GM21737 (cell line): Measurements from ENCODE around the gene DHRS12.

Experiments used
- ATAC-seq: cut with Tn5 transposase; IDR thresholded peaks from one replicate; pipeline ENCODE4 v1.9.1; 2021; ENCODE audit warnings: mild to moderate bottlenecking, moderate library complexity; ENCODE audit not compliant: unreplicated experiment

DHRS12 gene

GRCh38 chr13:51764184-51765141 is 39.5 kb downstream of the DHRS12 start:
- ATAC-seq, result peak; percentile 74

- no peak for ATAC-seq
These were observed 40.5 kb downstream of the DHRS12 start for GRCh38 chr13:51763486-51763885.

- ATAC-seq, result no peak
These were observed 42.2 kb downstream of the DHRS12 start for GRCh38 chr13:51761643-51762350.

GRCh38 chr13:51760592-51760991 is 43.4 kb downstream of the DHRS12 start:
- no peak for ATAC-seq

- ATAC-seq, result no peak
These were observed 44.7 kb downstream of the DHRS12 start for GRCh38 chr13:51759240-51759639.

GRCh38 chr13:51758691-51759090 is 45.3 kb downstream of the DHRS12 start:
- ATAC-seq, result no peak

GRCh38 chr13:51756651-51757050 is 47.3 kb downstream of the DHRS12 start:
- no peak for ATAC-seq

GRCh38 chr13:51747438-51748434 is 56.2 kb downstream of the DHRS12 start:
- no peak for ATAC-seq

- ATAC-seq, result no peak
These were observed 57.2 kb downstream of the DHRS12 start for GRCh38 chr13:51746802-51747201.

GRCh38 chr13:51745243-51745642 is 58.7 kb downstream of the DHRS12 start:
- ATAC-seq, result no peak

- no peak for ATAC-seq
These were observed 61.4 kb downstream of the DHRS12 start for GRCh38 chr13:51742611-51743010.

- ATAC-seq, result no peak
These were observed 61.9 kb downstream of the DHRS12 start for GRCh38 chr13:51742031-51742430.

GRCh38 chr13:51740698-51741097 is 63.3 kb downstream of the DHRS12 start:
- ATAC-seq, result no peak

GRCh38 chr13:51739027-51739764 is 64.8 kb downstream of the DHRS12 start:
- ATAC-seq, result no peak

GRCh38 chr13:51738226-51738905 is 65.6 kb downstream of the DHRS12 start:
- ATAC-seq, result no peak

GRCh38 chr13:51737609-51738008 is 66.4 kb downstream of the DHRS12 start:
- ATAC-seq, result no peak

GRCh38 chr13:51734786-51735185 is 69.2 kb downstream of the DHRS12 start:
- no peak for ATAC-seq

- no peak for ATAC-seq
These were observed 70.3 kb downstream of the DHRS12 start for GRCh38 chr13:51733374-51734298.
